Activated T-cell treated with anti-CD3 and anti-CD28 coated beads, Interleukin-2, amount 50 U/mL, for 48 hours (primary cell): ENCODE data around the gene SMIM14.
"Not testable (repeated sequence)": the region's sequence is repeated elsewhere in the genome, so short reads cannot be mapped to it uniquely, and the experiment has no call there.

Experiments
- DNase-seq, 2 experiments: peaks; one replicate each; pipeline ENCODE4 v3.0.0-alpha.2; 2020

Gene SMIM14

DNA sequence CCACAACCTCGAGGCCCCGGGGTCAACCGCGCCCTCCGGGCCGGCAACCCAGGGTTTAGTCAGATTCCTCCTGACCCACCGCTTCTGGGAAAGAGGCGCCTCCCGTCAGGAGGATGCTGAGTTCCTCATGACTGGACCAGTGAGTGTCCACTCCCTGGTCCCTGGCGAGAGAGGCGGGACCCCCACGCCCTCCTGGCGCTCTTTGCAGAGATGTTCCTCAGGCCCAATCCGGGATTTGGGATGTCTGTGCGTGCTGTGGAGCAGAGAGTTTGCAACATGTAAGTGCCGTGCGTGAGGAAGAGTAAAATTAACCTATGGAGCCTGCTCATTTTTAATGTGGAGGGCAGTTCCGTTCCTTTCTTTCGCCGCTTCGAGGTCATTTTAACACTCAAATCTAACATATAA is 110.6 kb downstream of the SMIM14 start:
- DNase-seq, result no peak

DNA sequence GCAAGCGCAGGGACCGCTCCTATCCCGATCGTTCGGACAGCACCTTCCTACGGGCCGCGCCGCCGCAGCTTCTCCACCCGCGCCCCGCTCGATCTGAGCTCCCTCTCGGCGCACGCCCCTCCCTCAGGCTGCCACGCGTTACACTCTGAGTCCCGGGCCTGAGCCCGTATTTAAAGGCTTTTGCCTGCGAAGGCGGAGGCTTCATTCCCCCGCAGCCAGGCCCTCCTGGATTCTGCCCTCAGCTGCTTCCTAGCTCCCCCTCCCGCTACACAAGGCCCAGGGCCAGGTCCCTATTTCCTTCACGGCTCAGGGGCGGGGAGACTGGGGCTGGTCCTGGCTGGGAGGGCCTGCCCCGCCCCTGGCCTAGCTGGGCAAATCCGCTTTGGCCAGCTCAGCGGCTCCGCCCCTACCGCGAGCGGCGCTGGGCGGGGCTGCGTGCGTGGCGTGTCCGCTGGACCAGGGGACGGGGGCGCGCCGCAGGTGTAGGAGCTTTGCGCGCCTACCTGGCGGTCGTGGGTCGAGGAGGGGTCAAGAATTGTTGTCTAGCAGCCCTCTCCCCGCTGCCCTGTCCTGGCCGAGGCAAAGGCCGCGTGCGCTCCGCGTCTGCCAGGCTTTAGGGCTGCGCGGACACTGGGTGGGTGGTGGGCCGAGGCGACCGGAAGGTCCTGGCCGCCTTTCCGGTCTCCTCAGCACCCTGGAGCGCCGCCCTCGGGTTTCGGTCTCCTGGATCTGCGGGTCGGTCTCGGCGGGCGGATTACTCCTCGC is 111.2 kb downstream of the SMIM14 start, which contains the start of gene UGDH:
Gene UGDH, minus strand, starts transcription at position 144 of the 765 bp plus-strand sequence. CDS start 5,927 bp downstream, outside the sequence.
- peak; percentile 93 to 95 for DNase-seq

DNA sequence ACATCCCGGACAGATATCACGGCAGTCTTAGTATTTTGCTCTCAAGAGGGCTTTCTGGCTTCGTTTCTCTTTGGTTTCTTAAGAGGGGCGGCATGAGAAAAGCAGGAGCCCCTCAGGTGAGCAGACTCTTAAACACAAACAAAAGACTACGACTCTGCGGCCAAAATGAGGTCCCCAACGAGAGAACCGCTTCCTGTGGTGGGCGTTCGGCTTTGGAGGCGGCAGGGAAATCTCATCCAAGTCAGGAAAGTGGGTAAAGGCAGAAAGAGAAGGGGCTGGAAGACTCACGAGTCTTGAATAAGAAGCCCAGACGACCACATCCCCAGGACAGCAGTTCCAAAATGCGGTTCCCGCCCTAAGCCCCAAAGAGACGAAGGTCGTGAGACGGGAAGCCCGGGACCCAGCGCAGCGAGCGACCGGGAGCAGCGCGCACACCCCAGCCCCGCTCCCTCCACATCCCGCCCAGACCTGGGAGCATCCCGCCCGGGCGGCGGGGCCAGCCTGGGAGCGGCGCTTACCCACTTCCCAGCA is 111.8 kb downstream of the SMIM14 start:
- peak; percentile 59 to 68 for DNase-seq

DNA sequence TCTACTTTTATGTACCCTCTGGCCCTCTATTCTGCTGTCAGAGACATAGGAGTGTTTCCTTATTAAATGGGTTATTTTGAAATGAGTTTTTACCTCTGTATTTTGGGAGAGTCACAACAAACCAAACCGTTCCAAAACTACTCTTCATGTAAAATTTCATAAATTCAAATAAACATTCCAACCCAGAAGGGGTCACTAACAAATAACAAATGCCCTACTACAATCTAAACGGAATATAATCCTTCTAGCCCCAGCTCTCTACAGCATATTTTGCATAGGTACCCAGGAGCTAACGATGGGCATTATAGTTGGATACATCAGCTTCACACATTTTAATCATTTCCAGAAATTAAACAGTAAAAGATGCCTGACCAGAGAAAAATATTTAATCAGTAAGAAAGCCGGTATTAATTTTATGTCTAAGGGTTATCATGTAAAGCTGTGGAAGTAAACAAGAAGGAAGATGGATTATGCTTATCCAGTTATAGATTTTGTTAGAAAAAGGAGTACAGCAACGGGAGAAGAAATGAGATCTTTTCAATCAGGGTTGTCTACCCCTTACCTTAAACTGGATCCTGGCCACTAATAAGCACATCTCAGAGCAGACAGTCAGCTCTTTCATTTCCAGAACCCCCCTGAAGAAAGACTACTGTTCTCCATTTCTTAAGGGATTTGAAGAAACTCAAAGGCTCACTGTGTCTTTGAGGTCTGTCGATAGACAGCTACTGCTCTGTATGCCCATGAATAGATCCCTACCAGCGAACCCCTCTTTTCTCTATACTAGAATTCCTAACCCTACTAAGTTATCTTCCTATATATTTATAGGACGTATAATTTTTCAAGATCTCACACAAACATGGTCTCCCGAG is 112.6 kb downstream of the SMIM14 start:
- DNase-seq, result no peak

DNA sequence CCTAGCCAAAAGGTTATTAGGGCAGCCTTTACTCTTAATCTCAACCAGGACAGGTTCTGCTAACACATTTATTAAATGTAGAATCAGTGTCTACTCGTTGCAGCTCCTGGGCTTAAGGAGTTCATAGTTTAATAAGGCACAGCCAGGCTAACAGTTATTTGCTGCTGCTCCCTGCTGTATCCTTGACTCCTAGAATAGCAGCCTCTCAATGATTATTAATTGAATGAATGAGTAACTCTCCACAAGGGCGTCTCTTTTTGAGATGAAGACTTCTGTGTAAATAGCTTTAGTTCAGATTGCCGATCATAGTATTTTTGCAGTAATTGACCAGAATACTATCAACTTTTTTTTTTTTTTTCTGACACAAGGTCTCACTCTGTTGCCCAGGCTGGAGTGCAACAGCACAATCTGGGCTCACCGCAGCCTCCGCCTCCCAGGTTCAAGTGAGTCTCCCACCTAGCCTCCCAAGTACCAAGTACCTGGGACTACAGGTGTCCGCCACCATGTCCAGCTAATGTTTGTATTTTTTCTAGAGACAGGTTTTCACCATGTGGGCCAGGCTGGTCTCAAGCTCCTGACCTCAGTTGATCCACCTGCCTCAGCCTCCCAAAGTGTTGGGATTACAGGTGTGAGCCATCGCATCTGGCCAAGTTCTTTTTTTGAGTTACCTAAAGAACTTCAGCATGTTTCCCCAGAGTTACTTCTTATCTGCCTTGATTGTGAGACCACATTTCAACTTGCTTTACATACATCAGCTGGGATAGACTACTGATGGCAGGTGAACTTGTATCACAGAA is 114.3 kb downstream of the SMIM14 start:
- DNase-seq, result no peak

DNA sequence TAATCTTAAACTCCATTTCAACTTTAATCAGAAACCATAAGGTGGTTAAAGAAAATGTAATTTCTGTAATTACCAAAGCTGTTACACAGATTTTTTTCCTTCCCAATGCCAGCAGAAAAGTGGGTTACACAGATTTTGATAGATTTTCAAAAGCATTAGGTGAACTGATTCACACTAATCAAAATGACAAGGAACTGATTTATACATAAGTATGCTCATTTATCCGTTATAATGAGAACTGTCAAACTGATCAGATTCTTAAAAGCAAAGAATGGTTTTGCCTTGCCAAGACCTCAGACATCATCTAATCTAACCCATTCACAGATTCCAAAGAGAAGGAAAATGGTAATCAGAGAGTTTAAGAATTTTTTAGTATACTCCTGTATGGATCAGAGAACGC is 116.6 kb downstream of the SMIM14 start:
- no peak for DNase-seq

DNA sequence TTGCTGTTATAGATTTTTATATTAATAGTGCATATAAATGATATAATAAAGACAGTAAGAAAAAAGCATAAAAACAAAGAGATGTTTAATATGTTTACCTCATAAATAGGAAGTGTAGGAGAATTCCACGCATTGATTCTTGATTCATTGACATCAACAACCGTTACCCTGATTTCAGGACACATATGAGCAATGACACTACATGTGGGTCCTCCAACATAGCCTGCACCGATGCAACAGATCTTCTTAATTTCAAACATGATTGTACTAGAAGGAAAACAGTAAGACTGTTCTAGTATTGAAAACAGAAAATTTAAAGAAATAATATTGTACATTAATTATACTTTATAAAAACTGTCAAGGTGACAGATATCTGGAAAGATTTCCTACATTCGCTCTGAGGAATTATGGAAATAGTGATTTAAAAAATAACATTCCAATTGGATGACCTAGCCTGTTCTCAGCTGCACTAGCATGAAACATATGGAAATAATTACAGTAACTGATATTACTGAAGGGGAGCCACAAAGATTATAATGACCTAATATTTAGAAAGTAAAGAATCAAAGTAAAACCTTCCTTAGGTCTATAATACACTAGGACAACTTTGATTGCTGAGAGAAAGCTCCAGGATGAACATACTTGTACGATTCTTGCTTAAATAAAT is 117.3 kb downstream of the SMIM14 start:
- no peak for DNase-seq

DNA sequence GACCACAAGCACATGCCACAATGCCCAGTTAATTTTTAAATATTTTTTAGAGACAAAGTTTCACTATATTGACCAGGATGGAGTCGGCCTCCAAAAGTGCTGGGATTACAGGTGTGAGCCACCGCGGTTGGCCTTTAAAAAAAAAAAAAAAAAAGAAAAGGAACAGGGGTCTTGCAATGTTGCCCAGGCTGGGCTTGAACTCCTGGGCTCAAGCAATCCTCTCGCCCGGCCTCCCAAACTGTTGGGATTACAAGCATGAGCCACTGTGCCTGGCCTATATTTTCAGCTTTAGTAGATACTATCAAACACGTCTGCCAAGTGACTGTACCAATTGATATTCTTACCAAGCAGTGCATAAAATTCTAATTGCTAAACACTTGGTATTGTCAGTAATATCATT is 120.2 kb downstream of the SMIM14 start:
- no peak for DNase-seq

DNA sequence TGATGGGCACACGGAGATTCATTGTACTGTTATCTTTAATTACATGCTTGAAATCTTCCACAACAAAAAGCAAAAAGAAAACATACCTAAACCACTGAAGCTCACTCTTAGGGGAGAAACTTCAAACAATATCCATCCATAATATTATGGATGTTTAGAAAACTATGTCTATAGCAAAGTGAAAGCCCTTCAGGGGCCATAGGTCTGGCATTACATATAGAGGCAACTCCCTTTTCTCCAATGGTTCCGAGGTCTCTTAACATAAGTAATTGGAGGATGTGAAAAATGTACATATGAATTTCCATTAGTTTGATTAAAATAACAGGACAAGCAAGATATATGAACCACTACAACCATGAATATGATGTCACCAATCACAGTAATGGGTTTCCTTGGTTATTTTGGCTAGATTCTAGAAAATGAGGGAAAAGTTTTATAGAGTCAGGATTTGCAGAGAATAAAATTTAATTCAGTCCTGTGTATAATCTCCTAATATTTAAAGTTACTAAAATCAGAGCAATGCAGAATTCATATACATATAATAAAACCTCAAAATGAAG is 122.2 kb downstream of the SMIM14 start:
- no peak for DNase-seq

DNA sequence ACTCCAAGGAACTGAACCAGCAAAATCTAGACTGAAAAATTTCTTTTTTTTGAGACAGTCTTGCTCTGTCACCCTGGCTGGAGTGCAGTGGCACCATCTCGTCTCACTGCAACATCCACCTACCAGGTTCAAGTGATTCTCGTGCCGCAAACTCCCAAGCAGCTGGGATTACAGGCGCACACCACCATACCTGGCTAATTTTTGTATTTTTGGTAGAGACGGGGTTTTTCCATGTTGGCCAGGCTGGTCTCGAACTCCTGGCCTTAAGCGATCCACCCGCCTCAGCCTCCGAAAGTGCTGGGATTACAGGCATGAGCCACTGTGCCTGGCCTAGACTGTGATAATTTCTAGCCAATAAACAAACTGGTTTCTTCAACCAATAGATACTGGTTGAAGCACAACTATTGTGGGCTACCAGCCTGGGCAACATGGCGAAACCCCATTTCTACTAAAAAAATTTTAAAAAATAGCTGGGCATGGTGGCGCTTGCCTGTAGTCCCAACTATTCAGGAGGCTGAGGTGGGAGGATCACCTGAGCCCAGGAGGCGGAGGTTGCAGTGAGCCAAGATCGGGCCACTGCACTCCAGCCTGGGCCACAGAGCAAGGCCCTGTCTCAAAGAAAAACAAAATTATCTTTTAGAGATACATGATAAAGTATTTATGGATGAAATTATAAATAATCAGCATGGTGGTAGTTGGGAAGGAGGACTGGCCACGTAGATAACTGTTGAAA is 122.8 kb downstream of the SMIM14 start:
- DNase-seq, result not testable (repeated sequence)

DNA sequence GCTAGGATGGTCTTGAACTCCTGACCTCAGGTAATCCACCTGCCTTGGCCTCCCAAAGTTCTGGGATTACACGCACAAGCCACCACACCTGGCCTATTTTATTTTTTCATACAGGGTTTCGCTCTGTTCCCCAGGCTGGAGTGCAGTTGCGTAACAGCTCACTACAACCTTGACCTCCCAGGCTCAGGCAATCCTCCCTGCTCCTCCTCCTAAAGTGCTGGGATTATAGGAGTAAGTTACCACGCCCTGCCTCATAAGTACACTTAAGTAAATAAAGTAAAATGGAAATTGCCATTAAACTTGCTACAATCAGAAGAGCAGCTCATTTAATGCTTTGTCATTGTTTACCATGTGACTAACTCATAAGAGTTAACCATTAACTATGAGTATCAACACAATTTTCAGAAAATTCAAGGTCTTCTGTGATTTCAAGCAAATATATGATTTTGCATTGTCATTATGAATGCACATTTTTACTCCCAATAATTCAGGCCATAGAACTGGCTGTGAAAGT is 123.7 kb downstream of the SMIM14 start:
- DNase-seq, result no peak

DNA sequence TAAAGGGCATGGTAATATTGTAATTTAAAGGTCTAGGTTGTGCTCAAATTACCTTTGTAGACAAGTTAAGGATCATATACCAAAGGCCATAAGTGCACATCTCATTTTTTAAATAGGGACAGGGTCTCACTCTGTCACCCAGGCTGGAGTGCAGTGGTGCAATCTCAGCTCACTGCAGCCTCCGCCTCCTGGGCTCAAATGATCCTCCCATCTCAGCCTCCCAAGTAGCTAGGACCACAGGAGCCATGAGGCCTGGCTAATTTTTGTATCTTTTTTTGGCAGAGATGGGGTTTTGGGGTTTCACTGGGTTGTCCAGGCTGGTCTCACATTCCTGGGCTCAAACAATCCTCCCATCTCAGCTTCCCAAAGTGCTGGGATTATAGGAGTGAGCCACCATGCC is 124.4 kb downstream of the SMIM14 start:
- DNase-seq, result not testable (repeated sequence)

DNA sequence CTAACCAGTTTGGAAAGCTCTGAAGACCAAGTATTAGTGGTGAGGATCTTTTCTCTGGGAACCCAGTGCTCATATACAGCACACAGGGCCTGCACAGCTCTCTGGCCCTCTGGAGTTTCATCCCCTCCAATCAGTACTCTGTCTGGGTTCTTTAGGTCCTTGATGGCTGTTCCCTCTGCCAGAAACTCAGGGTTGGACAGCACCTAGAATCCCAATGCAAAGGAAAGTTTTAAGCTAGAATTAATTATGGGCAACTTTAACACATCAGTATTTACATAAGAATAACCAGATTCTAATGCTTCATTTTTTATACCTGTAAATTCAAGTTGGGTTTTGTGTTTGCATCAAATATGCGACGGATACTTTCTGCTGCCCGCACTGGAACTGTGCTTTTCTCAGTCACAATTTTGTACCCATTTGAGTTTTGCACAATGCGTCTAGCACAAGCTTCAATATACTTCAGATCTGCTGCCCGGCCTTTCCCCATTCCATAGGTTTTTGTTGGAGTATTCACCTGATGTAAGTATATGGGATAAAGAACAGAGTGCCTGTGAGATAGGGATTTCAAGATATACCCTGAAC is 128.2 kb downstream of the SMIM14 start:
- no peak for DNase-seq

DNA sequence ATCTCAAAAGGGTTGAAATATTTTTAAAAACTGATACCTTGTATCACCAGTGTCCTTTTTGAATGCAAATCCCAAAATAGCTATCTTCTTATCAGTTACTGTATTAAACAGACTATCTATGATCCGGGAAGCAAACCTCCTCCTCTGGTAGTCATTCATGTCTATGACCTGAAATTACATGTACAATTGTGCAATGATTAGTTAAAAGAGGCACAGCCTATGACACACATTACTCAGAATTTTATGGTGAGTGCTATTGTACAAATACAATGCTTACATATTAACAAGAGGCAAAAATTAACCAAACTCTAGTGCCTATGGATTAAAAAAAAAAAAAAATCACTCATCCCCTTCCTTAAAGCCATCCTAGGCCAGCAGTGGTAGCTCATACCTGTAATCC is 133.1 kb downstream of the SMIM14 start:
- no peak for DNase-seq

DNA sequence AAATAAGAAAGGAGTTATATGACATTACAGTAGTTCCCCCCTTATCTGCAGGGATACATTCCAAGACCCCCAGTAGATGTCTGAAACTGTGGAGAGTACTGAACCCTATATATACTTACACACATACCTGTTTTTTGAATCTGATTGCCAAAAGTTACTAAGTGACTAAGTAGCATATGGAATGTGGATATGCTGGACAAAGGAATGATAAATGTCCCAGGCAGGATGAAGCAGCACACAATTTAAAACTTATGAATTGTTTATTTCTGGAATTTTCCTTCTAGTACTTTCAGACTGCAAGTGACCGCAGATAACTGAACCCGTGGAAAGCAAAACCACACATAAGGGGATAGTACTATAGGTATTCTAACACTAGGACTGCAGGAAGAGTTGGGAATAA is 134.1 kb downstream of the SMIM14 start:
- DNase-seq, result no peak

DNA sequence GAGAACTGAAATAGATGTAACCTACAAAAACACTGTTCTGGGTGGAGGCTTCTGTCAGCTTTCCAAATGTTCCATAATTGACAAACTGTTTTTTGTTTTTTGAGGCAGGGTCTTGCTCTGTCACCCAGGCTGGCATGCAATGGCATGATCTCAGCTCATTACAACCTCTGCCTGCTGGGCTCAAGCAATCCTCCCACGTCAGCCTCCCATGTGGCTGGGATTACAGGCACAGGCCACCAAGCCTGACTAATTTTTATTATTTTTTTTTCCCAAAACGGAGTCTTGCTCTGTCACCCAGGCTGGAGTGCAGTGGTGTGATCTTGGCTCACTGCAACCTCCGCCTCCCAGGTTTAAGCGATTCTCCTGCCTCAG is 136.0 kb downstream of the SMIM14 start:
- DNase-seq, result not testable (repeated sequence)

DNA sequence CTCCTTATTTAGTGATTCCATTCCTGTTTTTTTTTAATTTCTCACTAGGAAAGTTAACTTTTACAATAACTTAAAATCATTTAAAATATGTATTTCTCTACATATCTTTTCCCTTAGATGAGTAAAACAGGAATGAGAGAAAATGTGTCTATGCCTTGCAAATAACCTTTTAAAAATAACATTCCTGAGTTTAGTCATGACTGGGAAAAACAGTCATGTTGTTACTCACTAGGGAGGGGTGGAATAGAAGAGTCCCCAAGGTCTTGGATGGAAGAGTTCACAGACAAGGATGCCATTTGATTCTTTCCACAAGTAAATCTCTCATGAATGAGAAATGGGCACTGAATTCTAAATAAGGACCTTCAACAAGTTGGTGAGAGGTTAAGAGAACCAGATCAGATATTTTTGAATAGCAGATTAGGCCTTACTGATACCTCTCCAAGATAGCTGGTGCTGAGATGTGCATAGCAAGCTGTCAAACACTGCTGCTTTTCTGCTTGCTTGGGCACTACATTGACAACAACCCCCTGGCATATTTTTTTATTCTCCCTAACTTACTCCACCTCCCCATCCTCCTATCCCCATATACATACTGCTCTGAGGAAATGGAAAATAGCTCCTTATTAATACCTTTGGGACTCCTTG is 136.5 kb downstream of the SMIM14 start:
- DNase-seq, result no peak

DNA sequence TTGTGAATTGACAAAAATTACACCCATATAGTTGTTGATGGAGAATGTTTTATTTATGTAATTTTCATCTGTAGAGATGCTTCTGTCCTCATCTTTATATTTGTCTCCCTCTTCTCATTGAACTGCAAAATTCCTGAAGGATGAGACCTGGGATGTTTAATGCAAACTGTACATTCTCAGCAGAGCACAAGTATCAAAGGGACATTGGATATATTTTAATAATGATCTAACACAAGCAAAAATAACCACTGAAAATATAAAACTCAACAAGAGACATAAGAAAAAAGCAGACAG is 140.0 kb downstream of the SMIM14 start:
- DNase-seq, result no peak

DNA sequence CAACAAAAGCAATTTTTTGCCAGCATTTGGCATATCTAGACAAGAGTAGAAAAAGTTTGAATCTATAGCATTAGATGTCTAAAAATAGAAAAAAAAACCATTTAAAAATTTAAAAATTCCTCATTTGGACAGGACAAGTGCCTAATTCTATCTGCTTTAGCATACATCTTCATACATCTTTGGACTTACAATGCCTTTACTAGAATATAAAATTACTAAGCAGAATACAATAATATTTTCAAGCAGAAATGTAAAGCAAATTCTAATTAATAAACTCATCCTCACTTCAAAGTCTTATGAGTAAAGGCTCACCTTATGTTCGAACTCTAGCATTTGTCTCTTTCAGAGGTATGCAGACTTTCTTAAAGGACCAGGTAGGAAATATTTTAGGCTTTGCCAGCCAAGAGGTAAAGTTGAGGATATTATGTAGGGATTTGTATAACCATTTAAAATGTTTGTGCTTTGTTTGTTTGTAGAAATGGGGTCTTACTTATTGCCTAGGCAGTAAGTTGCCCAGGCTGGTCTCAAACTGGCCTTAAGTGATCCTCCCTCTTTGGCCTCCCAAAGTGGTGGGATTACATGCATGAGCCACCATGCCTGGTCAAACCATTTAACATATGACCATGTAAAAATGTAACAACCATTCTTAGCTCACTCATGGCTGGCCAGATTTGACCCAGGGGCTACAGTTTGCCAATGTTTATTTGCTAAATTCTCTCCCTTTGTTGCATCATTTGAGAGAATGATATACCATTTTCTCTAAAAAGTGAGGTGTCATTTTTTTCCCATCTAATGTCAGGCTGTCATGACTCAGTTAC is 140.5 kb downstream of the SMIM14 start:
- no peak for DNase-seq
